H1 (cell line): Measurements from ENCODE around the gene PLCH2. TPM values are rescaled to one million over a fixed set of nuclear protein-coding genes. Genes with fewer than 3 reads are reported as not detected.

Experiments used
- ASH2L ChIP-seq: fragments of 200-600, 300-600 bp; sonication (generic); IDR thresholded peaks from one replicate; pipeline ENCODE4 v1.7.1; 2017; ENCODE audit warnings: low read length
- CBX8 ChIP-seq: fragments of 300-800, 300-1000 bp; sonication (generic); IDR thresholded peaks from 2 replicates; pipeline ENCODE4 v1.7.1; 2016; ENCODE audit warnings: low read depth, low read length, borderline replicate concordance
- CHD2 ChIP-seq: IDR thresholded peaks from 2 replicates; pipeline ENCODE4 v1.6.1; 2012; ENCODE audit warnings: low read length, improper control_type of control experiment
- EGR1 ChIP-seq: IDR thresholded peaks from 2 replicates; pipeline ENCODE4 v1.6.1; 2011; ENCODE audit warnings: low read depth, low read length, borderline replicate concordance
- NANOG ChIP-seq: IDR thresholded peaks from 2 replicates; pipeline ENCODE4 v1.6.1; 2011; ENCODE audit warnings: low read length, low read depth, mild to moderate bottlenecking, inconsistent platforms; ENCODE audit not compliant: insufficient read depth, poor library complexity, severe bottlenecking
- RNF2 ChIP-seq: fragments of 200-900, 300-1000 bp; sonication (generic); IDR thresholded peaks from 2 replicates; pipeline ENCODE4 v1.7.1; 2016; ENCODE audit warnings: borderline replicate concordance, low read depth, mild to moderate bottlenecking, antibody characterized with exemption, low read length; ENCODE audit not compliant: poor library complexity, severe bottlenecking; ENCODE audit errors: missing control alignments
- polyA plus RNA-seq, 7 experiments: library from polyadenylated mRNA; depleted of rRNA in 3 of 7; stranded (reverse) in 5 of 7; unstranded in 2 of 7; fragments of >200 nt in 5 of 7; fragments of 200-250 nt in 2 of 7; gene quantifications; 1 replicate in 5 of 7; 2 replicates in 1 of 7; 4 replicates in 1 of 7; pipeline versions ENCODE4 v1.2.1 to v1.2.3, GENCODE V29; 2011 to 2013; ENCODE audit warnings: missing spikeins in 2 of 7, mixed read lengths in 2 of 7
- total RNA-seq: library from RNA; stranded (reverse); fragmentation: NEBNext Ultra II Directional; extraction: Animal tissue kit (Norgen Biotek cat#: 25700); gene quantifications from 2 replicates; pipeline ENCODE4 v1.2.1, GENCODE V29; 2021

The PLCH2 gene
- total and polyA plus RNA-seq, 2 of the 8 experiments (the other 6 are each of a cell fraction or from before 2014, with no cell fraction given), result 0.14 to 0.19 TPM

GRCh38 chr1:2534315-2534686 lies 58.2 kb downstream of the PLCH2 start (continued):
- no peak for TF ChIP-seq EGR1
- TF ChIP-seq ASH2L, result no peak
- TF ChIP-seq CHD2, result no peak
- no peak for TF ChIP-seq NANOG
- TF ChIP-seq CBX8, result no peak
- no peak for TF ChIP-seq RNF2
- TF ChIP-seq, all 59 proteins: peak for 0
